Ramos (cell line): ENCODE results near the gene NELFCD.

Experiments
- in situ Hi-C: fragments of 300-500 bp; cut with MboI; formaldehyde crosslinking; loops from one replicate; pipeline ENCODE4 v1.14.3; 2022; ENCODE audit warnings: low sequenced_read_pairs; ENCODE audit not compliant: unreplicated experiment

NELFCD gene

GRCh38 chr20:59020938-59021551, 40.0 kb downstream of the NELFCD start:
- in situ Hi-C loops: no loop called here

- in situ Hi-C loops: no loop called here
Observed at GRCh38 chr20:59022754-59023153, 41.7 kb downstream of the NELFCD start.

GRCh38 chr20:59023616-59024015, 42.6 kb downstream of the NELFCD start:
- in situ Hi-C loops: no loop called here

GRCh38 chr20:59024111-59024530, 43.1 kb downstream of the NELFCD start:
- in situ Hi-C loops: no loop called here

GRCh38 chr20:59025086-59025485, 44.0 kb downstream of the NELFCD start:
- in situ Hi-C loops: no loop called here

GRCh38 chr20:59025511-59025910, 44.5 kb downstream of the NELFCD start:
- in situ Hi-C loops: no loop called here

- in situ Hi-C loops: no loop called here
Observed at GRCh38 chr20:59026904-59027740, 46.1 kb downstream of the NELFCD start.

GRCh38 chr20:59027741-59028320, 46.8 kb downstream of the NELFCD start:
- in situ Hi-C loops: no loop called here

GRCh38 chr20:59028812-59029211, 47.8 kb downstream of the NELFCD start:
- in situ Hi-C loops: no loop called here

GRCh38 chr20:59030911-59031563, 50.0 kb downstream of the NELFCD start:
- in situ Hi-C loops: no loop called here

- in situ Hi-C loops: no loop called here
Observed at GRCh38 chr20:59031564-59032022, 50.5 kb downstream of the NELFCD start.

GRCh38 chr20:59032023-59032712, 51.1 kb downstream of the NELFCD start, which contains the start of gene ATP5F1E:
Gene ATP5F1E, minus strand, starts transcription at chr20:59032335. Its CDS starts 84 bp downstream, at chr20:59032251.
- in situ Hi-C loops: no loop called here

GRCh38 chr20:59032713-59033059, 51.6 kb downstream of the NELFCD start:
- in situ Hi-C loops: no loop called here

GRCh38 chr20:59033093-59033492, 52.0 kb downstream of the NELFCD start:
- in situ Hi-C loops: no loop called here

- in situ Hi-C loops: no loop called here
Observed at GRCh38 chr20:59033616-59034165, 52.6 kb downstream of the NELFCD start.

GRCh38 chr20:59035381-59035780, 54.3 kb downstream of the NELFCD start:
- in situ Hi-C loops: no loop called here

- in situ Hi-C loops: no loop called here
Observed at GRCh38 chr20:59037386-59037785, 56.3 kb downstream of the NELFCD start.

- in situ Hi-C loops: no loop called here
Observed at GRCh38 chr20:59039233-59039632, 58.2 kb downstream of the NELFCD start.

- in situ Hi-C loops: loop anchor here (10.0 kb wide), 1 partner anchor 156 kb away; no protein-coding TSS in a partner anchor
Observed at GRCh38 chr20:59040667-59041066, 59.6 kb downstream of the NELFCD start.

- in situ Hi-C loops: loop anchor here (10.0 kb wide), 1 partner anchor 157 kb away; no protein-coding TSS in a partner anchor
Observed at GRCh38 chr20:59041487-59041886, 60.4 kb downstream of the NELFCD start.
